ENCODE measurements around the gene HIPK3. TPM values are rescaled to one million over a fixed set of nuclear protein-coding genes. Genes with fewer than 3 reads are reported as not detected.

HIPK3 gene
- total RNA-seq, 1 donor from 2014 or later: 33.1 TPM

GRCh38 chr11:33266393-33267215, 9.4 kb downstream of the HIPK3 start:
- Histone ChIP-seq H3K4me1 (peaks cover 5% of the 10 kb centered on the region), H3K4me3 (no peak overlapping the region), H3K36me3 (no peaks in the 10 kb centered on the region), H3K4me2 (no peak overlapping the region), H3K27ac (no peak overlapping the region), H2AFZ (replicated peaks) (no peak overlapping the region), H3K79me2 (ENCODE audit: low read depth) (peaks cover 94% of the 10 kb centered on the region), H3K27me3 (no peaks in the 10 kb centered on the region), H3K9ac (no peak overlapping the region), H4K20me1 (ENCODE audit: low read depth) (peaks cover 27% of the 10 kb centered on the region), H3K9me3 (ENCODE audit: low read depth) (no peaks in the 10 kb centered on the region), H3F3A (ENCODE audit: low read depth) (no peaks in the 10 kb centered on the region)
- no peak for DNase-seq (ENCODE audit: low spot score)
- peaks cover 15% of the 10 kb centered on the region for H3K4me1 Mint-ChIP-seq
- no peaks in the 10 kb centered on the region for H3K27me3 Mint-ChIP-seq (ENCODE audit: insufficient read depth, low read depth)
- H3K4me3 Mint-ChIP-seq: no peak overlapping the region
- no peaks in the 10 kb centered on the region for H3K9me3 Mint-ChIP-seq
- peaks cover 2% of the 10 kb centered on the region for H3K36me3 Mint-ChIP-seq
- H3K27ac Mint-ChIP-seq: no peak overlapping the region
- TF ChIP-seq CTCF (IDR thresholded peaks at IDR 0.05) (no peak), EZH2phosphoT487 (IDR thresholded peaks at IDR 0.05) (no peak), EZH2 (IDR thresholded peaks at IDR 0.05) (no peak)

GRCh38 chr11:33268945-33269540, 11.9 kb downstream of the HIPK3 start:
- Histone ChIP-seq H3K79me2 (ENCODE audit: low read depth) (peaks cover 86% of the 10 kb centered on the region), H3K9ac (no peak overlapping the region), H3K27ac (no peak overlapping the region), H3K4me2 (no peak overlapping the region), H3K4me3 (no peak overlapping the region), H3K27me3 (no peaks in the 10 kb centered on the region), H4K20me1 (ENCODE audit: low read depth) (peaks cover 4% of the 10 kb centered on the region), H3K9me3 (ENCODE audit: low read depth) (no peaks in the 10 kb centered on the region), H3K36me3 (no peaks in the 10 kb centered on the region), H2AFZ (replicated peaks) (no peak overlapping the region), H3K4me1 (no peaks in the 10 kb centered on the region), H3F3A (ENCODE audit: low read depth) (no peaks in the 10 kb centered on the region)
- no peak overlapping the region for H3K27ac Mint-ChIP-seq
- H3K4me1 Mint-ChIP-seq: no peaks in the 10 kb centered on the region
- H3K27me3 Mint-ChIP-seq (ENCODE audit: insufficient read depth, low read depth): no peaks in the 10 kb centered on the region
- no peak for TF ChIP-seq CTCF (IDR thresholded peaks at IDR 0.05)
- TF ChIP-seq EZH2 (IDR thresholded peaks at IDR 0.05): no peak
- no peak for TF ChIP-seq EZH2phosphoT487 (IDR thresholded peaks at IDR 0.05)
- peaks cover 6% of the 10 kb centered on the region for H3K36me3 Mint-ChIP-seq
- DNase-seq (ENCODE audit: low spot score): no peak
- H3K9me3 Mint-ChIP-seq: no peaks in the 10 kb centered on the region
- H3K4me3 Mint-ChIP-seq: no peak overlapping the region

GRCh38 chr11:33269822-33270221, 12.6 kb downstream of the HIPK3 start:
- Histone ChIP-seq H3K27me3 (no peaks in the 10 kb centered on the region), H3K36me3 (no peaks in the 10 kb centered on the region), H3K27ac (no peak overlapping the region), H3K9me3 (ENCODE audit: low read depth) (no peaks in the 10 kb centered on the region), H3K4me2 (no peak overlapping the region), H3K4me1 (no peaks in the 10 kb centered on the region), H3K4me3 (no peak overlapping the region), H4K20me1 (ENCODE audit: low read depth) (peaks cover 7% of the 10 kb centered on the region), H2AFZ (replicated peaks) (no peak overlapping the region), H3F3A (ENCODE audit: low read depth) (no peaks in the 10 kb centered on the region), H3K79me2 (ENCODE audit: low read depth) (peaks cover 86% of the 10 kb centered on the region), H3K9ac (no peak overlapping the region)
- peaks cover 6% of the 10 kb centered on the region for H3K36me3 Mint-ChIP-seq
- no peaks in the 10 kb centered on the region for H3K9me3 Mint-ChIP-seq
- no peaks in the 10 kb centered on the region for H3K4me1 Mint-ChIP-seq
- no peak for DNase-seq (ENCODE audit: low spot score)
- H3K4me3 Mint-ChIP-seq: no peak overlapping the region
- TF ChIP-seq EZH2 (IDR thresholded peaks at IDR 0.05) (no peak), EZH2phosphoT487 (IDR thresholded peaks at IDR 0.05) (no peak), CTCF (IDR thresholded peaks at IDR 0.05) (no peak)
- no peaks in the 10 kb centered on the region for H3K27me3 Mint-ChIP-seq (ENCODE audit: insufficient read depth, low read depth)
- no peak overlapping the region for H3K27ac Mint-ChIP-seq
